Ascending aorta (tissue), 2 donors: Measurements from ENCODE around the gene HIBCH. TPM values are rescaled to one million over a fixed set of nuclear protein-coding genes. Genes with fewer than 3 reads are reported as not detected.
A peak's percentile ranks its signal among the peaks of the same experiment; 100 is the strongest.

ENCODE experiments used
- DNase-seq, 2 donors: peaks; one replicate each; pipeline ENCODE4 v3.0.0-alpha.2; 2019; ENCODE audit warnings: low spot score in 2 of 2
- H3K27ac ChIP-seq, 2 donors: fragments of 200-600 bp; sonication (generic); one replicate each; pipeline ENCODE4 v1.5.1; 2016 to 2017; ENCODE audit warnings: mild to moderate bottlenecking in 1 of 2
- H3K27me3 ChIP-seq: fragments of 200-600 bp; sonication (generic); one replicate; pipeline ENCODE4 v1.5.1; 2017
- H3K36me3 ChIP-seq, 2 donors: fragments of 200-600 bp; sonication (generic); one replicate each; pipeline ENCODE4 v1.5.1; 2016
- H3K4me1 ChIP-seq, 2 donors: fragments of 200-600 bp; sonication (generic); one replicate each; pipeline ENCODE4 v1.5.1; 2016 to 2017; ENCODE audit warnings: mild to moderate bottlenecking in 1 of 2
- H3K4me3 ChIP-seq, 2 donors: fragments of 200-600 bp; sonication (generic); one replicate each; pipeline ENCODE4 v1.5.1; 2016 to 2017; ENCODE audit warnings: mild to moderate bottlenecking in 1 of 2
- H3K9me3 ChIP-seq, 2 donors: fragments of 200-600 bp; sonication (generic); one replicate each; pipeline ENCODE4 v1.5.1; 2016
- intact Hi-C: fragments of 100-400 bp; cut with DNase I; formaldehyde crosslinking; loops from one replicate; pipeline ENCODE4 v1.15.1; 2023
- total RNA-seq: library from RNA; depleted of rRNA; stranded (reverse); fragments of >200 nt; gene quantifications from one replicate; pipeline ENCODE4 v1.1.0, GENCODE V29; 2016
- TF ChIP-seq, protein P1 (sequence below), 3 experiments: fragments of 200-600 bp in 2 of 3; fragments of 450-650 bp in 1 of 3; sonication (generic) in 2 of 3; IDR thresholded peaks; one replicate each; pipeline ENCODE4 v1.5.1; 2016 to 2019; ENCODE audit warnings: antibody characterized with exemption in 3 of 3, mild to moderate bottlenecking in 1 of 3, moderate library complexity in 1 of 3

HIBCH gene
- total RNA-seq, 1 donor from 2014 or later = 3.7 TPM

DNA sequence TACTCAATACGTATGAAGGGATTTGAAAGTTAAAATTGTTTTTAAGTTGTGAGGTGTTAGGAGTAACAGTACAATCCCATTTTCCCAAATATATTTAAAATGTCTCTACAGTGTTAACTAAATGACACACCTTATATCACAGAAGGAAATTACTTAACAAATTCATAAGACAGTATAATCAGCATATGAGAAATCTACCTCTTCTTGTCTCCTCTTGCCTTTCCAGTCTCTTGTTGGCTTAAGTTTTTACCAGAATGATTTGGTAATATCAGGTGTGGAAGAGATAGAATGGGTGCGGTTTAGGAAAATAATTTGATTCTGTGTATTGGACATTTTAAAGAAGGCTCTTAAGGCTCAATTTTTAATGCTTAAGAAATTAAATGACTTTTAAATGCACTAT is 14.3 kb upstream of the HIBCH start:
- no peaks in the 10 kb centered on the region for H3K27me3 ChIP-seq
- DNase-seq = no peak
- intact Hi-C loops = no loop called here
- H3K4me3 ChIP-seq = peak overlapping the region in 1 of 2 donors; percentile 4
- peaks cover 0 to 2% of the 10 kb centered on the region in 2 donors for H3K4me1 ChIP-seq
- H3K27ac ChIP-seq = peak overlapping the region; percentile 69 to 73
- TF ChIP-seq, protein P1, sequence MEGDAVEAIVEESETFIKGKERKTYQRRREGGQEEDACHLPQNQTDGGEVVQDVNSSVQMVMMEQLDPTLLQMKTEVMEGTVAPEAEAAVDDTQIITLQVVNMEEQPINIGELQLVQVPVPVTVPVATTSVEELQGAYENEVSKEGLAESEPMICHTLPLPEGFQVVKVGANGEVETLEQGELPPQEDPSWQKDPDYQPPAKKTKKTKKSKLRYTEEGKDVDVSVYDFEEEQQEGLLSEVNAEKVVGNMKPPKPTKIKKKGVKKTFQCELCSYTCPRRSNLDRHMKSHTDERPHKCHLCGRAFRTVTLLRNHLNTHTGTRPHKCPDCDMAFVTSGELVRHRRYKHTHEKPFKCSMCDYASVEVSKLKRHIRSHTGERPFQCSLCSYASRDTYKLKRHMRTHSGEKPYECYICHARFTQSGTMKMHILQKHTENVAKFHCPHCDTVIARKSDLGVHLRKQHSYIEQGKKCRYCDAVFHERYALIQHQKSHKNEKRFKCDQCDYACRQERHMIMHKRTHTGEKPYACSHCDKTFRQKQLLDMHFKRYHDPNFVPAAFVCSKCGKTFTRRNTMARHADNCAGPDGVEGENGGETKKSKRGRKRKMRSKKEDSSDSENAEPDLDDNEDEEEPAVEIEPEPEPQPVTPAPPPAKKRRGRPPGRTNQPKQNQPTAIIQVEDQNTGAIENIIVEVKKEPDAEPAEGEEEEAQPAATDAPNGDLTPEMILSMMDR (IDR thresholded peaks at IDR 0.05) = no peak
- H3K36me3 ChIP-seq = no peaks in the 10 kb centered on the region
- no peaks in the 10 kb centered on the region for H3K9me3 ChIP-seq

GRCh38 chr2:190333395-190333794 is 13.8 kb upstream of the HIBCH start:
- DNase-seq = no peak
- intact Hi-C loops = no loop called here
- H3K4me1 ChIP-seq = peaks cover 0 to 2% of the 10 kb centered on the region in 2 donors
- H3K36me3 ChIP-seq = no peaks in the 10 kb centered on the region
- H3K4me3 ChIP-seq = peak overlapping the region in 1 of 2 donors; percentile 4
- H3K27me3 ChIP-seq = no peaks in the 10 kb centered on the region
- TF ChIP-seq, protein P1 (IDR thresholded peaks at IDR 0.05) = no peak
- H3K9me3 ChIP-seq = no peaks in the 10 kb centered on the region
- H3K27ac ChIP-seq = peak overlapping the region; percentile 69 to 73

DNA sequence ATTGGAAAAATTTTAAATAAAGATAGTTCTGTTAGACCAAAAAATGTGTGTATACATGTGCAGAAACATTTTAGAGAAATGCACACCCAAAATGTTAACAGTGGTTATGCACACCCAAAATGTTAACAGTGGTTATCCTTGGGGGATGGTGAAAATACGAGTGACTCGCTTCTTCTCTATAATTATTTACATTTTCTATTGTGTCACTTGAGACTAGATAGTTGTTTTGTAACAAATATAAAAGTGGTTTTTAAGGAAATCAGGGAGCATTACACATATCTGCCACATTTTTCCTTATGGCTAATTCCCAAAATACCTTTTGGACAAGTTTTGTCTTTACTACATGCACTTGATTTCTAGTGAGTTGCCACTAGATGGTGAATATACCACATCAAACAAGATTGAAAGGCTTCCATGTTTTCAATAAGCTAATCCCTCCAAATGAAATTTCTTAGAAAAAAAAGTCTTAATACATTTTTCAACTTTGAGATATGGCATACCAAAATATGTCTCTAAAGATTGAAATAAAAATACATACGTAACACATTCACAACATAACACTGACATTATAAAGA is 9.0 kb upstream of the HIBCH start:
- no peak overlapping the region for H3K27ac ChIP-seq
- H3K27me3 ChIP-seq = no peaks in the 10 kb centered on the region
- TF ChIP-seq, protein P1 (IDR thresholded peaks at IDR 0.05) = peak in 2 of 3 experiments; percentile 13 to 36
- no peak overlapping the region for H3K4me3 ChIP-seq
- no peak for DNase-seq
- H3K9me3 ChIP-seq = no peaks in the 10 kb centered on the region
- H3K4me1 ChIP-seq = peaks cover 0 to 2% of the 10 kb centered on the region in 2 donors
- intact Hi-C loops = no loop called here
- no peaks in the 10 kb centered on the region for H3K36me3 ChIP-seq

DNA sequence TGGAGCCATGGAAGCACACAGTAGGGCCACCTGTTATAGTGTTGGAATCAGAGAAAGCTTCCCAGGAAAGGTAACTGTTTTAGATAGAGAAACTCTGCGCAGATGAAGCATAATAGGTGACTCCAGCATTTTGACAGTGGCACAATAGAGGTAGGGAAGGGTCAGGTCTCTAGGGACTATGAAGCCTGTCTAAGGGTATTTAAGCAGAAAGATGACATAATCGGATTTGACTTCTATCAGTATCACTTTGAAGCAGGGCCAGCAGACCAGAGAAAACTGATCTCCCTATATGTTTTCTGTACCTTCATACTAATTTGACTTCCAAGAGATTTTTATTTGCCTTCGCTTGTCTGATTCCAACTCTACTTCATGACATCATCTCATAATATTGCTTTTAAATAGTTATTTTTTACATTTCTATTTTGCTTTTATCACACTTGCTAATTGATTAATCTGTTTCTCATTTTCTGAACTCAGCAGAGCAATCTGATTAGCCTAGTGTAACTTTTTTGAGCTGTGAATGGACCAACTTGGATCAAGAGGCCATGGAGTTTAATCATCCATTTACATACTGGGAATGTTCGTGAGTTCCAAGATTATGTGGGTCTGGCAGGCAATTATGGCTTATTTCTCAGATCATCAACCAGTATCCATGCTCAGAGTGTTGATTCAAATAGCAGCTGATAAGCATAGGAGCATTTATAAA is 8.4 kb upstream of the HIBCH start:
- TF ChIP-seq, protein P1 (IDR thresholded peaks at IDR 0.05) = no peak
- Histone ChIP-seq H3K36me3 (no peaks in the 10 kb centered on the region), H3K4me3 (no peak overlapping the region), H3K27ac (no peak overlapping the region), H3K4me1 (peaks cover 0 to under 1% of the 10 kb centered on the region in 2 donors), H3K27me3 (no peaks in the 10 kb centered on the region), H3K9me3 (no peaks in the 10 kb centered on the region)
- intact Hi-C loops = no loop called here
- no peak for DNase-seq

DNA sequence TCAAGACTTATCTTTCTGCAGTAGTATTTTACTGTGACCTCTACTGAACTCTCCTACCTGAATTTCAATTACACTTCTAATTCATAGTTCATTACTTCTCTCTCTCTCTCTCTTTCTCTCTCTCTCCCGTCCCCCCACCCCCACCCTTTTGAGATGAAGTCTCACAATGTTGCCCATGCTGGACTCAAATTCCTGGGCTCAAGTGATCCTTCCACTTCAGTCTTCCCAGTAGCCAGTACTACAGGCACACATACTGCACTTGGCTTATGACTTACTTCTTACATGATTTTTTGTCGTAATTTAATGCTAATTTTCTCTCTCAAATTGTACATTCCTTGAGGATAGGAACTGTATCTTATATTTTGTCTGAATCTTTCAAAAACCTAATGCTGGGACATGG is 6.0 kb upstream of the HIBCH start:
- H3K27me3 ChIP-seq = no peaks in the 10 kb centered on the region
- no peak overlapping the region for H3K4me3 ChIP-seq
- no peak for DNase-seq
- peaks cover 0 to under 1% of the 10 kb centered on the region in 2 donors for H3K4me1 ChIP-seq
- H3K9me3 ChIP-seq = no peaks in the 10 kb centered on the region
- no peaks in the 10 kb centered on the region for H3K36me3 ChIP-seq
- intact Hi-C loops = no loop called here
- TF ChIP-seq, protein P1 (IDR thresholded peaks at IDR 0.05) = no peak
- H3K27ac ChIP-seq = no peak overlapping the region
